Lower lobe of right lung (tissue), 2 donors: ENCODE results near the gene IDH3G. TPM values are rescaled to one million over a fixed set of nuclear protein-coding genes. Genes with fewer than 3 reads are reported as not detected.
"Not testable (repeated sequence)": the region's sequence is repeated elsewhere in the genome, so short reads cannot be mapped to it uniquely, and the experiment has no call there.

ENCODE experiments used
- ATAC-seq, 2 donors: fragments of 200-7000 bp; cut with Tn5 transposase; one replicate each; pipeline ENCODE4 v1.9.1; 2020 to 2022; ENCODE audit warnings: mild to moderate bottlenecking in 2 of 2, moderate library complexity in 2 of 2
- DNase-seq: peaks from one replicate; pipeline ENCODE4 v3.0.0-alpha.2; 2020
- H3K27ac ChIP-seq: fragments of 200-600 bp; one replicate; pipeline ENCODE4 v1.8.0; 2022
- H3K27me3 ChIP-seq: fragments of 200-600 bp; one replicate; pipeline ENCODE4 v1.8.0; 2022; ENCODE audit warnings: low read depth
- H3K36me3 ChIP-seq: fragments of 200-600 bp; one replicate; pipeline ENCODE4 v1.8.0; 2022; ENCODE audit warnings: mild to moderate bottlenecking
- H3K4me1 ChIP-seq: fragments of 200-600 bp; one replicate; pipeline ENCODE4 v1.8.0; 2022
- H3K4me3 ChIP-seq: fragments of 200-600 bp; one replicate; pipeline ENCODE4 v1.8.0; 2022; ENCODE audit warnings: mild to moderate bottlenecking
- H3K9me3 ChIP-seq: fragments of 200-600 bp; one replicate; pipeline ENCODE4 v1.8.0; 2022
- intact Hi-C: fragments of 100-400 bp; cut with DNase I; formaldehyde crosslinking; loops from one replicate; pipeline ENCODE4 v1.11.0; 2022
- total RNA-seq: library from RNA; stranded (reverse); fragmentation: NEBNext Ultra II Directional; extraction: Animal tissue kit (Norgen Biotek cat#: 25700); gene quantifications from one replicate; pipeline ENCODE4 v1.2.1, GENCODE V29; 2021
- TF ChIP-seq, protein P1 (sequence below): fragments of 200-600 bp; IDR thresholded peaks from one replicate; pipeline ENCODE4 v1.8.0; 2022; ENCODE audit warnings: antibody characterized with exemption, mild to moderate bottlenecking
- donor health status: DM: no; HTN: yes; CAD: no; lungs with severe emphysema.

IDH3G gene
- total RNA-seq, 1 donor from 2014 or later, result 50.1 TPM

DNA sequence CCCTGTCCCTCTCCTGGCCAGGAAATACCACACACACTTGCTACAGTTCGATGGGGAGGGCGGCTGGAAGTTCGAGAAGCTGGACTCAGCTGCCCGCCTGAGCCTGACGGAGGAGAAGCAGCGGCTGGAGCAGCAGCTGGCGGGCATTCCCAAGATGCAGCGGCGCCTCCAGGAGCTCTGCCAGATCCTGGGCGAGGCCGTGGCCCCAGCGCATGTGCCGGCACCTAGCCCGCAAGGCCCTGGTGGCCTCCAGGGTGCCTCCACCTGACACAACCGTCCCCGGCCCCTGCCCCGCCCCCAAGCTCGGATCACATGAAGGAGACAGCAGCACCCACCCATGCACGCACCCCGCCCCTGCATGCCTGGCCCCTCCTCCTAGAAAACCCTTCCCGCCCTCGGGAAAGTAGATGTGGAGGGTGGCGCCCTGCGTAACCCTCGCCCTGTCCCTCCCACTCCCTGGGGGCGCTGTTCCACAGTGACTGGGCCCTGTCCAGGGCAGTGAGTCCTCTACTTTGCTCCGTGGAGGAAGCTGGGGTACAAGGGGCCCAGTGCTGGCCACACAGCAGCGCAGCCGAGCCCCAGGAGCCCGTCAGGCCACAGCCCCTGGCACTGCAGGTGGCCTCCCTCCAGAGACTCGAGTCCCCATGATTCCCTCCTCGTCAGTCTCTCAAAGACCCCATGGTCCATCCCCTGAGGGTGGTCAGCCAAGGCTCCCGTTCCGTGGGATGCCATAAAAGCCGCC is 50.5 kb downstream of the IDH3G start:
- DNase-seq (peak; percentile 76), ATAC-seq (peak in 1 of 2 donors; percentile 51)
- H3K4me1 ChIP-seq, H3K9me3 ChIP-seq, H3K27me3 ChIP-seq, H3K36me3 ChIP-seq, intact Hi-C loops: not testable (repeated sequence)
- peak overlapping the region; percentile 24 for H3K27ac ChIP-seq
- H3K4me3 ChIP-seq, result peak overlapping the region; percentile 21
- TF ChIP-seq, protein P1, sequence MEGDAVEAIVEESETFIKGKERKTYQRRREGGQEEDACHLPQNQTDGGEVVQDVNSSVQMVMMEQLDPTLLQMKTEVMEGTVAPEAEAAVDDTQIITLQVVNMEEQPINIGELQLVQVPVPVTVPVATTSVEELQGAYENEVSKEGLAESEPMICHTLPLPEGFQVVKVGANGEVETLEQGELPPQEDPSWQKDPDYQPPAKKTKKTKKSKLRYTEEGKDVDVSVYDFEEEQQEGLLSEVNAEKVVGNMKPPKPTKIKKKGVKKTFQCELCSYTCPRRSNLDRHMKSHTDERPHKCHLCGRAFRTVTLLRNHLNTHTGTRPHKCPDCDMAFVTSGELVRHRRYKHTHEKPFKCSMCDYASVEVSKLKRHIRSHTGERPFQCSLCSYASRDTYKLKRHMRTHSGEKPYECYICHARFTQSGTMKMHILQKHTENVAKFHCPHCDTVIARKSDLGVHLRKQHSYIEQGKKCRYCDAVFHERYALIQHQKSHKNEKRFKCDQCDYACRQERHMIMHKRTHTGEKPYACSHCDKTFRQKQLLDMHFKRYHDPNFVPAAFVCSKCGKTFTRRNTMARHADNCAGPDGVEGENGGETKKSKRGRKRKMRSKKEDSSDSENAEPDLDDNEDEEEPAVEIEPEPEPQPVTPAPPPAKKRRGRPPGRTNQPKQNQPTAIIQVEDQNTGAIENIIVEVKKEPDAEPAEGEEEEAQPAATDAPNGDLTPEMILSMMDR, result peak; percentile 4

DNA sequence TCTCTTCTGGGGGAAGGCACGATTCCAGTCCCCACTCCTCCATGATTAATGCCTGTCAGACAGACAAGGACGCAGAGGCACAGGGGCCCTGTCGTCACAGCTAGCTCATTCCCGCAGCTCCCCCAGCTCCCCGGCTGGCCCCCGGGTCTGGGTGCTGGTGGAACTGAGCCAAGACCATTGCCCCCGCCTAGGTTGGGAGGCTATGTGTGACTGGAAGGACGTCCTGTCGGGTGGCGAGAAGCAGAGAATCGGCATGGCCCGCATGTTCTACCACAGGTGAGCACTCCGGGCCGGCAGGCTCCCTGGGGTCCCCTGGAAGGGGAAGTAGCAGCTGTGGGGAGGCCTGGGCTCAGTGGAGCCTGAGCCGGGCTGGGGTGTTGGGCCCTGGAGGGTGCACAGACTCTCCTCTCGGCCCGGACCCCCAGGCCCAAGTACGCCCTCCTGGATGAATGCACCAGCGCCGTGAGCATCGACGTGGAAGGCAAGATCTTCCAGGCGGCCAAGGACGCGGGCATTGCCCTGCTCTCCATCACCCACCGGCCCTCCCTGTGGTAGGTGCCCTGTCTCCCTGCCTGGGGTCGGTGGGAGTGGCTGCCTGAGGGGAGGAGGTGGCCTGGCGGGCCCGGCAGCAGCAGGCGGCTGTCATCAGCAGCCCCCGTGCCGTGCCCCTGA is 51.2 kb downstream of the IDH3G start:
- H3K4me3 ChIP-seq, H3K27me3 ChIP-seq, H3K36me3 ChIP-seq, DNase-seq, ATAC-seq, intact Hi-C loops, H3K27ac ChIP-seq, H3K9me3 ChIP-seq, H3K4me1 ChIP-seq: not testable (repeated sequence)

DNA sequence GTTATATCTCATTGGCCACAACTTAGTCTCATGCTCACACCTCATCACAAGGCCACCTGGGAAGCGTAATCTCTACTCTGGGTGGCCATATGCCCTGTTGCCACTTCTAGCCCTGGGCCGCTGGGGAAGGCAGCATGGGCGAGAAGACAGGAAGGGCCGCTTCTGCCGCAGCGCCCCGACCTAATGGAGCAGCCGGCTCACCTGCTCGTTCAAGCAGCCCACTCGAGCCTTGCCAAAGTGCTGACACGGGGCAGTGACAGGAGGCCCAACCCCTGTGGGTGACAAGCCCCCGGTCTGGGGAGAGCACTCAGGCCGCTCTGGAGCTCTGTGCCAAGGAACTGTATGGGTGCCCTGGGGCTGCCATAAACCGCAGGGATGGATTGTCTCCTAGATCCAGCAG is 52.1 kb downstream of the IDH3G start:
- H3K36me3 ChIP-seq, DNase-seq, H3K9me3 ChIP-seq, H3K4me1 ChIP-seq, H3K27me3 ChIP-seq, ATAC-seq, H3K4me3 ChIP-seq, H3K27ac ChIP-seq, intact Hi-C loops: not testable (repeated sequence)

DNA sequence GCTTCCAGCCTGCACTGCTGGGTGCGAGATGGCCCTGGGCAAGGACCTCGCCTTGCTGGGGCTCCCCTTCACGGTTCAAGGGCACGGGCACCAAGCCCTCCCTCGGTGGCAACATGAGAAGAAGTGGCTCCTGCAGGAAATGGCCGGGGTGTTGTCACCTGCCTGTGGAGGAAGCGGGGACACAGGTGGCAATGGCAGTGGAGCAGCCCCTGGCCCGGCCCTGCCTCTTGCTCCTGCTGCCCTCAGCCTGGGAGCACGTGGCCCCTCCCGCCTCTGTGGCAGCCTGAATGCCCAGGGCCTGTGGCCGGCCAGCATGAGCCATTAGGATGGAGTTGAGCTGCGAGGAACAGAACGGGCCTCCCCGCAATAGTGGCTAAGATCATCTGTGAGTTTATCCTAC is 52.7 kb downstream of the IDH3G start:
- Histone ChIP-seq H3K4me3 (no peak overlapping the region), H3K36me3 (peaks cover 4% of the 10 kb centered on the region), H3K4me1 (peaks cover 4% of the 10 kb centered on the region), H3K27me3 (no peaks in the 10 kb centered on the region), H3K9me3 (no peaks in the 10 kb centered on the region), H3K27ac (no peak overlapping the region)
- TF ChIP-seq, protein P1, result no peak
- intact Hi-C loops, result no loop called here
- DNase-seq (no peak), ATAC-seq (no peak)

DNA sequence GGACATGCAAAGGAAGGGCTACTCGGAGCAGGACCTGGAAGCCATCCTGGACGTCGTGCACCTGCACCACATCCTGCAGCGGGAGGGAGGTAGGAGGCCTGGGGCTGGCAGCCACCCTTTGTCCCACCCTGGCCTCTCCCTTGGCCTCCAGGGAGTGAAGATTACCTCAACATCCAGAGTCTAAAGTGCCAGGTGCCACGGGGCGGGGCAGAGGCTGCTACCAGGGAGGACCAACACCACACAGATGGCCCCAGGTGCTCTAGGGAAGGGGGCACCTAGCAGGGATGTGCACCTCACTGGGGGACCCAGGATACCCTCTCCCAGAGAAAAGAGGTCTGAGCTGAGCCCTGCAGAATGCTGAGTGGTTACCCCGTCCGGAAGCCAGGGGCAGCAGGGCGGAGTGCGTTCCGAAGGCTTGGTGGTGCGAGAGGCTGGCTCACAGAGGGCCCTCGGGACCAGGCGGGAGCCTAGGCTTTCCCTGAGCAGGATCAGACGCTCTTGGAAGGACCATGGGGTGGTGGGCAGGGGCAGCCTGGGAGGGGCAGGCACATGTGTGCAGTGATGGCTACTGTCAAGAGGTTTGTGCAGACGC is 53.4 kb downstream of the IDH3G start:
- no peaks in the 10 kb centered on the region for H3K27me3 ChIP-seq
- ATAC-seq (no peak), DNase-seq (no peak)
- peaks cover 4% of the 10 kb centered on the region for H3K4me1 ChIP-seq
- intact Hi-C loops, result no loop called here
- no peak overlapping the region for H3K4me3 ChIP-seq
- TF ChIP-seq, protein P1, result no peak
- H3K27ac ChIP-seq, result no peak overlapping the region
- H3K9me3 ChIP-seq, result no peaks in the 10 kb centered on the region
- H3K36me3 ChIP-seq, result peaks cover 7% of the 10 kb centered on the region

DNA sequence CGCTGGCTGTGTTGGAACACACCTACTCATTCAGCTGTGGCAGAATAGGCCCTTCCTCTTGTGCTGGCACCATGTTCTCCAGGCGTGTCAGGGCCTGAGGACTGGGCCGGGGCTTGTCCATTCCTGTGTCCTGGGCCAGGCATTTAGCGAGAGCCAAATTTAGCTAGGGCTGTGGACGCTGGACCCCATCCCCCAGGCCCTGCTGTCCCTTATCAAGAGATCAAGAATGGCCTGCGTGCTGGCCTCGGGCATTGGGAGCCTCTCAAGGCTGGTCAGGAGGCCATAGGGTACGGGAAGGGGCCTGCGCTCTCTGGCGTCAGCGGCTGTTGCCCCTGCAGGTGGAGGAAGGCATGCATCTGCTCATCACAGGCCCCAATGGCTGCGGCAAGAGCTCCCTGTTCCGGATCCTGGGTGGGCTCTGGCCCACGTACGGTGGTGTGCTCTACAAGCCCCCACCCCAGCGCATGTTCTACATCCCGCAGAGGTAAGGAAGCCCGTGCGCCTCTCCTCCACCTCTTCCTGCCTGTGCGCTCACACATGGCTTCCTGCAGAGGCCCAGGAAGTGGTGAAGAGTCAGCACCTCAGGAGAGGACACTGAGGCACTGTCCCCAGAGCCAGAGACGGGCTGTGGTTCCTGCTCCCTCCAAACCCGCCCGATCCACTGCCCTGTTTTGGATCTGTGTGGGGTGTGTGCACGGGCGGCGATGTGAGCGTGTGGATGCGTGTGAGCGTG is 54.3 kb downstream of the IDH3G start:
- no peak overlapping the region for H3K4me3 ChIP-seq
- ATAC-seq (no peak), DNase-seq (no peak)
- H3K4me1 ChIP-seq, result peaks cover 4% of the 10 kb centered on the region
- H3K27me3 ChIP-seq, result no peaks in the 10 kb centered on the region
- peaks cover 7% of the 10 kb centered on the region for H3K36me3 ChIP-seq
- TF ChIP-seq, protein P1, result no peak
- no peak overlapping the region for H3K27ac ChIP-seq
- H3K9me3 ChIP-seq, result no peaks in the 10 kb centered on the region
- intact Hi-C loops, result no loop called here
